Sigmoid colon (tissue), 7 donors: ENCODE measurements around the gene GEN1. TPM values are rescaled to one million over a fixed set of nuclear protein-coding genes. Genes with fewer than 3 reads are reported as not detected.
A peak's percentile ranks its signal among the peaks of the same experiment; 100 is the strongest.

Experiments
- DNase-seq: peaks from one replicate; pipeline ENCODE4 v3.0.0-alpha.2; 2019
- H3K27ac ChIP-seq, 4 donors: fragments of 200-600 bp; sonication (generic); one replicate each; pipeline ENCODE4 v1.5.1; 2016 to 2019; ENCODE audit warnings: mild to moderate bottlenecking in 1 of 4
- H3K27me3 ChIP-seq, 3 donors: fragments of 200-600 bp; sonication (generic); one replicate each; pipeline ENCODE4 v1.5.1; 2019; ENCODE audit warnings: mild to moderate bottlenecking in 1 of 3
- H3K36me3 ChIP-seq, 4 donors: fragments of 200-600 bp; sonication (generic); one replicate each; pipeline ENCODE4 v1.5.1; 2016 to 2019
- H3K4me1 ChIP-seq, 4 donors: fragments of 200-600 bp; sonication (generic); one replicate each; pipeline ENCODE4 v1.5.1; 2017 to 2019
- H3K4me3 ChIP-seq, 4 donors: fragments of 200-600 bp; sonication (generic); one replicate each; pipeline ENCODE4 v1.5.1; 2017 to 2019; ENCODE audit warnings: mild to moderate bottlenecking in 2 of 4, moderate library complexity in 1 of 4
- H3K9me3 ChIP-seq, 4 donors: fragments of 200-600 bp in 3 of 4; sonication (generic) in 3 of 4; one replicate each; pipeline versions ENCODE4 v1.5.1 to v1.6.1; 2013 to 2019
- CTCF ChIP-seq, 4 experiments: fragments of 450-650 bp in 3 of 4; fragments of 200-600 bp in 1 of 4; IDR thresholded peaks; one replicate each; pipeline ENCODE4 v1.5.1; 2016 to 2019; ENCODE audit warnings: antibody characterized with exemption in 4 of 4, mild to moderate bottlenecking in 3 of 4, moderate library complexity in 2 of 4
- EP300 ChIP-seq, 4 donors: sonication (generic); formaldehyde crosslinking; IDR thresholded peaks; one replicate each; pipeline ENCODE4 v1.6.1; 2017; ENCODE audit warnings: antibody characterized with exemption in 4 of 4
- POLR2A ChIP-seq, 2 donors: fragments of 450-650 bp; IDR thresholded peaks; one replicate each; pipeline ENCODE4 v1.6.1; 2016; ENCODE audit warnings: antibody characterized with exemption in 2 of 2, mild to moderate bottlenecking in 2 of 2, moderate library complexity in 2 of 2
- POLR2AphosphoS5 ChIP-seq, 4 donors: sonication (generic); formaldehyde crosslinking; IDR thresholded peaks; one replicate each; pipeline ENCODE4 v1.6.1; 2017; ENCODE audit warnings: antibody characterized with exemption in 4 of 4
- WGBS, 2 donors: extraction: QIAGEN DNeasy Blood & Tissue Kit; methylation state at CpG; one replicate each; pipeline ENCODE4 v1.1.7; 2013; 5-methylcytosine and 5-hydroxymethylcytosine counted together
- intact Hi-C: fragments of 100-400 bp; cut with DNase I; formaldehyde crosslinking; loops from one replicate; pipeline ENCODE4 v1.15.1; 2023
- polyA plus RNA-seq, 3 donors: library from polyadenylated mRNA; stranded (reverse); fragments of 200-250 nt; gene quantifications; one replicate each; pipeline ENCODE4 v1.2.3, GENCODE V29; 2013
- total RNA-seq, 4 donors: library from RNA; depleted of rRNA; stranded (reverse); fragments of >200 nt; gene quantifications; one replicate each; pipeline ENCODE4 v1.1.0, GENCODE V29; 2016
- donor health status: healthy with polysubstance abuse.
- donor health status: Bipolar disorder and iron deficiency.
- donor health status: healthy.

Gene GEN1, protein sequence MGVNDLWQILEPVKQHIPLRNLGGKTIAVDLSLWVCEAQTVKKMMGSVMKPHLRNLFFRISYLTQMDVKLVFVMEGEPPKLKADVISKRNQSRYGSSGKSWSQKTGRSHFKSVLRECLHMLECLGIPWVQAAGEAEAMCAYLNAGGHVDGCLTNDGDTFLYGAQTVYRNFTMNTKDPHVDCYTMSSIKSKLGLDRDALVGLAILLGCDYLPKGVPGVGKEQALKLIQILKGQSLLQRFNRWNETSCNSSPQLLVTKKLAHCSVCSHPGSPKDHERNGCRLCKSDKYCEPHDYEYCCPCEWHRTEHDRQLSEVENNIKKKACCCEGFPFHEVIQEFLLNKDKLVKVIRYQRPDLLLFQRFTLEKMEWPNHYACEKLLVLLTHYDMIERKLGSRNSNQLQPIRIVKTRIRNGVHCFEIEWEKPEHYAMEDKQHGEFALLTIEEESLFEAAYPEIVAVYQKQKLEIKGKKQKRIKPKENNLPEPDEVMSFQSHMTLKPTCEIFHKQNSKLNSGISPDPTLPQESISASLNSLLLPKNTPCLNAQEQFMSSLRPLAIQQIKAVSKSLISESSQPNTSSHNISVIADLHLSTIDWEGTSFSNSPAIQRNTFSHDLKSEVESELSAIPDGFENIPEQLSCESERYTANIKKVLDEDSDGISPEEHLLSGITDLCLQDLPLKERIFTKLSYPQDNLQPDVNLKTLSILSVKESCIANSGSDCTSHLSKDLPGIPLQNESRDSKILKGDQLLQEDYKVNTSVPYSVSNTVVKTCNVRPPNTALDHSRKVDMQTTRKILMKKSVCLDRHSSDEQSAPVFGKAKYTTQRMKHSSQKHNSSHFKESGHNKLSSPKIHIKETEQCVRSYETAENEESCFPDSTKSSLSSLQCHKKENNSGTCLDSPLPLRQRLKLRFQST
- total RNA-seq (1 to 10 TPM in 3 of 4 donors, under 1 TPM in 1; 0.49 to 5.0 (median 2.3) TPM), polyA plus RNA-seq (1 to 10 TPM; 2.1 to 9.0 (median 3.6) TPM)

- DNase-seq, result peak; percentile 93
- intact Hi-C loops, result loop anchor here (2.0 kb wide), 1 partner anchor 125 kb away; the partner anchor contains the start of gene KCNS3
- peak within 1 kb of the TSS; percentile 93 to 98 (median 94) for H3K27ac ChIP-seq
- no peaks in the 10 kb centered on the region for H3K9me3 ChIP-seq
- H3K4me1 ChIP-seq, result peaks cover 0 to 20% (median 16%) of the 10 kb centered on the region in 4 donors
- 0% methylated on average over 76 of the region's 76 CpGs for WGBS, 2 donors
- no peaks in the 10 kb centered on the region for H3K27me3 ChIP-seq
- peak within 1 kb of the TSS; percentile 90 to 93 (median 92) for H3K4me3 ChIP-seq
- peak in 1 of 4 donors; percentile 62 for TF ChIP-seq POLR2AphosphoS5 (IDR thresholded peaks at IDR 0.05)
- no peak for TF ChIP-seq POLR2A (IDR thresholded peaks at IDR 0.05)
- H3K36me3 ChIP-seq, result no peaks in the 10 kb centered on the region
Observed at GRCh38 chr2:17753803-17754663, at the start of gene GEN1, which contains the start of gene SMC6. Gene GEN1 (plus strand): TSS chr2:17754138. CDS start chr2:17759944, 5,806 bp downstream. Gene SMC6 (minus strand): TSS chr2:17753810. CDS start chr2:17745946, 7,864 bp downstream.

GRCh38 chr2:17706845-17707244, 47.1 kb upstream of the GEN1 start:
- Histone ChIP-seq H3K4me3 (no peak overlapping the region), H3K27ac (no peak overlapping the region), H3K9me3 (no peaks in the 10 kb centered on the region), H3K36me3 (peaks cover 0 to 66% (median 13%) of the 10 kb centered on the region in 4 donors), H3K27me3 (no peaks in the 10 kb centered on the region), H3K4me1 (no peaks in the 10 kb centered on the region)
- WGBS, 2 donors, result 85 to 93% methylated on average over 4 of the region's 4 CpGs
- intact Hi-C loops, result no loop called here
- TF ChIP-seq CTCF (IDR thresholded peaks at IDR 0.05) (no peak), EP300 (IDR thresholded peaks at IDR 0.05) (no peak), POLR2AphosphoS5 (IDR thresholded peaks at IDR 0.05) (no peak), POLR2A (IDR thresholded peaks at IDR 0.05) (no peak)
- no peak for DNase-seq

DNA sequence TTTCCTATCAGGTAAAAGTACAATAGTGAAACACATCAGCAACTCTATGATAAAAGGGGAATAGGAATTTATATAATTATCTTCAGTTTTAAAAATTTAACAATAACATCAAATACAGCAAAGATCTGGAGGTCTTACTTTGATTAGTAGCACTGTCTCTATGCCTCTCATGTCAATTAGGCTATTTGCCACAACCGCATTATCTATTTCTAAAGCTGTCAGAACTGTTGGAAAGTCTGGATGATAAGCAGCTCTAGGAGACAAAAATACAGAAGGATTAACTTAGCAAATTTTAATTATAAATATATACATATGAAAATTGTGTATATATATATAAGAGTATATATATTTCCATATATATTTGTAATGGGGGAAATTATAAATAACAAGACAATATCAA, 45.4 kb upstream of the GEN1 start:
- no peak for TF ChIP-seq CTCF (IDR thresholded peaks at IDR 0.05)
- TF ChIP-seq POLR2A (IDR thresholded peaks at IDR 0.05), result no peak
- no peak for TF ChIP-seq EP300 (IDR thresholded peaks at IDR 0.05)
- TF ChIP-seq POLR2AphosphoS5 (IDR thresholded peaks at IDR 0.05), result no peak
- intact Hi-C loops, result no loop called here
- Histone ChIP-seq H3K36me3 (peaks cover 0 to 66% (median 9%) of the 10 kb centered on the region in 4 donors), H3K4me3 (no peak overlapping the region), H3K27me3 (no peaks in the 10 kb centered on the region), H3K4me1 (no peaks in the 10 kb centered on the region), H3K27ac (no peak overlapping the region), H3K9me3 (no peaks in the 10 kb centered on the region)
- no peak for DNase-seq
- 95 to 97% methylated on average over 1 of the region's 1 CpG for WGBS, 2 donors

DNA sequence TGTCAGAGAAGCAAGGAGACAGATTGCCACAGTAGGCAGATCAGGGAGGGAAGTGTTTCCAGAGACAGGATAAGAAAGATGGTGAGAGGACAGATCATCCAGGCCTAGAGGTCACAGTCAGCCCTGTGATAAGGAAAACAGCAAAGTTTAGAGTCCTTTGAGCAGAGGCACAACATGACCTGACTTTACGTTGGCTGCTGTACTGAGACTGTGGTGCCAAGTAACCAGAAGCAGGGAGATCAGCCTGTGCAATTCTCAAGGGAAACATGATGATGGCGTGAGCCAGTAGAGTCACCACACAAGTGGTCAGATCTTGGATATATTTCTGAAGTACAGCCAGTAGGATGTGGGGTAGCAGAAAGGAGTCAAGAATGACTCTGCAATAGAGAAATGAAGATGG, 44.0 kb upstream of the GEN1 start:
- intact Hi-C loops, result no loop called here
- TF ChIP-seq POLR2A (IDR thresholded peaks at IDR 0.05) (no peak), CTCF (IDR thresholded peaks at IDR 0.05) (no peak), POLR2AphosphoS5 (IDR thresholded peaks at IDR 0.05) (no peak), EP300 (IDR thresholded peaks at IDR 0.05) (no peak)

More for the DNA sequence above, 44.0 kb upstream of the GEN1 start:
- DNase-seq, result no peak
- Histone ChIP-seq H3K4me3 (no peak overlapping the region), H3K27me3 (no peaks in the 10 kb centered on the region), H3K36me3 (peaks cover 0 to 67% (median 11%) of the 10 kb centered on the region in 4 donors), H3K9me3 (no peaks in the 10 kb centered on the region), H3K4me1 (no peaks in the 10 kb centered on the region), H3K27ac (no peak overlapping the region)
- WGBS, 2 donors, result 93 to 97% methylated on average over 2 of the region's 2 CpGs
